ENCODE data around the gene CDO1.

- TF ChIP-seq CTCF (conservative IDR thresholded peaks at IDR 0.05 in 1 of 2, IDR thresholded peaks at IDR 0.05 in 1 of 2; ENCODE audit: extremely low read depth in 1 of 2, insufficient read depth in 1 of 2, low read depth in 1 of 2, low read length in 2 of 2) = no peak
- TF ChIP-seq EZH2 (IDR thresholded peaks at IDR 0.05; ENCODE audit: borderline replicate concordance, low read length) = no peak
Observed at GRCh38 chr5:115758356-115758755, 58.1 kb downstream of the CDO1 start.

All from mammary epithelial cell (primary cell).